ENCODE data around the gene MAML3.

MAML3 gene

GRCh38 chr4:140085881-140086280 lies 68.1 kb downstream of the MAML3 start:
- Histone ChIP-seq H3K27me3 (no peaks in the 10 kb centered on the region), H3K27ac (no peak overlapping the region), H3K4me1 (ENCODE audit: control insufficient read depth in 1 of 2, insufficient read depth in 1 of 2, low read depth in 1 of 2, low read length in 1 of 2) (peaks cover 3 to 4% of the 10 kb centered on the region in 2 experiments), H3K36me3 (no peaks in the 10 kb centered on the region), H3K9me3 (no peaks in the 10 kb centered on the region), H3K4me3 (ENCODE audit: low read depth in 1 of 2, low read length in 1 of 2) (no peak overlapping the region)
- TF ChIP-seq CTCF (IDR thresholded peaks at IDR 0.05), result no peak

- H3K9me3 ChIP-seq, result no peaks in the 10 kb centered on the region
- H3K27me3 ChIP-seq, result no peaks in the 10 kb centered on the region
- no peak overlapping the region for H3K4me3 ChIP-seq (ENCODE audit: low read depth in 1 of 2, low read length in 1 of 2)
- H3K36me3 ChIP-seq, result no peaks in the 10 kb centered on the region
- peaks cover 1 to 8% of the 10 kb centered on the region in 2 experiments for H3K4me1 ChIP-seq (ENCODE audit: control insufficient read depth in 1 of 2, insufficient read depth in 1 of 2, low read depth in 1 of 2, low read length in 1 of 2)
- H3K27ac ChIP-seq, result no peak overlapping the region
- TF ChIP-seq CTCF (IDR thresholded peaks at IDR 0.05), result no peak
Measured at GRCh38 chr4:140085062-140085622, 68.8 kb downstream of the MAML3 start.

GRCh38 chr4:140084385-140084784 lies 69.6 kb downstream of the MAML3 start:
- no peaks in the 10 kb centered on the region for H3K27me3 ChIP-seq
- H3K9me3 ChIP-seq, result no peaks in the 10 kb centered on the region
- H3K36me3 ChIP-seq, result no peaks in the 10 kb centered on the region
- no peak overlapping the region for H3K27ac ChIP-seq
- no peak overlapping the region for H3K4me3 ChIP-seq (ENCODE audit: low read depth in 1 of 2, low read length in 1 of 2)
- TF ChIP-seq CTCF (IDR thresholded peaks at IDR 0.05), result no peak
- H3K4me1 ChIP-seq (ENCODE audit: control insufficient read depth in 1 of 2, insufficient read depth in 1 of 2, low read depth in 1 of 2, low read length in 1 of 2), result peaks cover 3 to 14% of the 10 kb centered on the region in 2 experiments

- H3K36me3 ChIP-seq, result no peaks in the 10 kb centered on the region
- H3K27ac ChIP-seq, result no peak overlapping the region
- TF ChIP-seq CTCF (IDR thresholded peaks at IDR 0.05), result no peak
- no peaks in the 10 kb centered on the region for H3K27me3 ChIP-seq
- no peak overlapping the region for H3K4me3 ChIP-seq (ENCODE audit: low read depth in 1 of 2, low read length in 1 of 2)
- peaks cover 3 to 14% of the 10 kb centered on the region in 2 experiments for H3K4me1 ChIP-seq (ENCODE audit: control insufficient read depth in 1 of 2, insufficient read depth in 1 of 2, low read depth in 1 of 2, low read length in 1 of 2)
- H3K9me3 ChIP-seq, result no peaks in the 10 kb centered on the region
Measured at GRCh38 chr4:140082391-140082755, 71.6 kb downstream of the MAML3 start.

GRCh38 chr4:140081641-140082390 lies 72.2 kb downstream of the MAML3 start:
- Histone ChIP-seq H3K4me1 (ENCODE audit: control insufficient read depth in 1 of 2, insufficient read depth in 1 of 2, low read depth in 1 of 2, low read length in 1 of 2) (peaks cover 3 to 14% of the 10 kb centered on the region in 2 experiments), H3K27ac (no peak overlapping the region), H3K36me3 (no peaks in the 10 kb centered on the region), H3K4me3 (ENCODE audit: low read depth in 1 of 2, low read length in 1 of 2) (no peak overlapping the region), H3K27me3 (no peaks in the 10 kb centered on the region), H3K9me3 (no peaks in the 10 kb centered on the region)
- no peak for TF ChIP-seq CTCF (IDR thresholded peaks at IDR 0.05)
